GM10248 (cell line): ENCODE results near the gene ATF1.

Experiments used
- CTCF ChIA-PET: fragments of 300-600 bp; sonication (Branson Sonifier 250); formaldehyde crosslinking; extraction: SDS; loops from one replicate; lab custom pipeline; 2021; ENCODE audit warnings: antibody characterized with exemption; lab: Yijun Ruan, JAX
- POLR2A ChIA-PET: fragments of 350-650 bp; sonication (Branson Sonifier 250); formaldehyde crosslinking; extraction: SDS; loops from one replicate; lab custom pipeline; 2020; ENCODE audit warnings: antibody characterized with exemption; lab: Yijun Ruan, JAX
- DNase-seq: peaks from one replicate; pipeline ENCODE4 v3.0.0; 2012; ENCODE audit errors: extremely low spot score
- TF ChIP-seq, protein P1 (sequence below): IDR thresholded peaks from 2 replicates; pipeline ENCODE4 v1.5.1; 2012; ENCODE audit warnings: mild to moderate bottlenecking, low read depth; ENCODE audit errors: extremely low read depth, missing control alignments, control extremely low read depth

ATF1 gene

DNA sequence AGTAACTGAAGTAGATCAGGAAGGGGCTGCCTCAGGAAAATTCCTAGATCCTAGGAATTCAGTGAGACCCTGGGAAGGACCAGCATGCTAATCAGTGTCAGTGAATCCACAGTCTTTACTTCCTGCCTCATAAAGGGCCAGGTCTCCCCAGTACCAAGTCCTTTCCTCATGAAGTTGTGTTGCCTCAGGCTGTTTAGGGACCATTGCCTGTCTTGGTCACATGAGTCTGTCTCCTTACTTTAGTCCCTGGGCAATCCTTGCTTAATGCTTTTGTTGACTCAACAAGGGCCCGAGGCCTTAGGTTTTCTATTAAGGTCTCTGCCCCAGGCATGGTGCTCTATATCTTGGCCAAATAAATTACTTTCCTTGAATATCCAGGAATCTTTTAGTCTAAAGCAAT is 16.1 kb upstream of the ATF1 start:
- POLR2A ChIA-PET = no interaction called here
- CTCF ChIA-PET = interaction anchor here (1.4 kb wide), 1 partner anchor 17 kb away, joined by 5 read pairs; no protein-coding TSS in a partner anchor
- no peak for DNase-seq
- TF ChIP-seq, protein P1, sequence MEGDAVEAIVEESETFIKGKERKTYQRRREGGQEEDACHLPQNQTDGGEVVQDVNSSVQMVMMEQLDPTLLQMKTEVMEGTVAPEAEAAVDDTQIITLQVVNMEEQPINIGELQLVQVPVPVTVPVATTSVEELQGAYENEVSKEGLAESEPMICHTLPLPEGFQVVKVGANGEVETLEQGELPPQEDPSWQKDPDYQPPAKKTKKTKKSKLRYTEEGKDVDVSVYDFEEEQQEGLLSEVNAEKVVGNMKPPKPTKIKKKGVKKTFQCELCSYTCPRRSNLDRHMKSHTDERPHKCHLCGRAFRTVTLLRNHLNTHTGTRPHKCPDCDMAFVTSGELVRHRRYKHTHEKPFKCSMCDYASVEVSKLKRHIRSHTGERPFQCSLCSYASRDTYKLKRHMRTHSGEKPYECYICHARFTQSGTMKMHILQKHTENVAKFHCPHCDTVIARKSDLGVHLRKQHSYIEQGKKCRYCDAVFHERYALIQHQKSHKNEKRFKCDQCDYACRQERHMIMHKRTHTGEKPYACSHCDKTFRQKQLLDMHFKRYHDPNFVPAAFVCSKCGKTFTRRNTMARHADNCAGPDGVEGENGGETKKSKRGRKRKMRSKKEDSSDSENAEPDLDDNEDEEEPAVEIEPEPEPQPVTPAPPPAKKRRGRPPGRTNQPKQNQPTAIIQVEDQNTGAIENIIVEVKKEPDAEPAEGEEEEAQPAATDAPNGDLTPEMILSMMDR = no peak

GRCh38 chr12:50749459-50749882 is 14.4 kb upstream of the ATF1 start:
- TF ChIP-seq, protein P1 = no peak
- ChIA-PET POLR2A (no interaction called here), CTCF (interaction anchor here (1.1 to 1.9 kb wide), 4 partner anchors 12 to 238 kb away, joined by 3 to 5 read pairs (median 4); no protein-coding TSS in a partner anchor)
- no peak for DNase-seq

GRCh38 chr12:50750366-50750765 is 13.5 kb upstream of the ATF1 start:
- DNase-seq = no peak
- POLR2A ChIA-PET = interaction anchor here (0.5 kb wide), 1 partner anchor 112 kb away, joined by 3 read pairs; no protein-coding TSS in a partner anchor

GRCh38 chr12:50751948-50752721 is 11.8 kb upstream of the ATF1 start:
- POLR2A ChIA-PET = no interaction called here
- CTCF ChIA-PET = interaction anchor here (0.9 kb wide), 1 partner anchor 113 kb away, joined by 3 read pairs; no protein-coding TSS in a partner anchor
- DNase-seq = peak; percentile 60
- TF ChIP-seq, protein P1 = no peak

More at GRCh38 chr12:50750366-50750765, 13.5 kb upstream of the ATF1 start:
- TF ChIP-seq, protein P1 = no peak
- CTCF ChIA-PET = interaction anchor here (1.8 to 1.9 kb wide), 2 partner anchors 14 to 237 kb away, joined by 3 to 5 read pairs; no protein-coding TSS in a partner anchor

GRCh38 chr12:50753232-50753769 is 10.6 kb upstream of the ATF1 start:
- TF ChIP-seq, protein P1 = no peak
- ChIA-PET POLR2A (no interaction called here), CTCF (interaction anchor here (1.5 kb wide), 1 partner anchor 28 kb away, joined by 3 read pairs; no protein-coding TSS in a partner anchor)

GRCh38 chr12:50764286-50765094 is 589 bp downstream of the ATF1 start:
- ChIA-PET POLR2A (interaction anchor here (0.6 to 0.7 kb wide), 5 partner anchors 13 to 319 kb away, joined by 3 to 7 read pairs (median 3); no protein-coding TSS in a partner anchor), CTCF (interaction anchor here (0.6 to 3.2 kb wide), 39 partner anchors 11 to 585 kb away, joined by 3 to 53 read pairs (median 4); partner anchors contain the start of gene SLC11A2)
- peak; percentile 79 for DNase-seq
- TF ChIP-seq, protein P1 = no peak

More at GRCh38 chr12:50753232-50753769, 10.6 kb upstream of the ATF1 start:
- DNase-seq = no peak
